NCI-H2029 treated with DMSO at 0.1 percent for 48 hours (cell line): Measurements from ENCODE around the gene PCDHB15.

Source experiments
- DNase-seq: peaks from one replicate; lab custom pipeline; 2025; lab: John Stamatoyannopoulos, UW

Gene PCDHB15

DNA sequence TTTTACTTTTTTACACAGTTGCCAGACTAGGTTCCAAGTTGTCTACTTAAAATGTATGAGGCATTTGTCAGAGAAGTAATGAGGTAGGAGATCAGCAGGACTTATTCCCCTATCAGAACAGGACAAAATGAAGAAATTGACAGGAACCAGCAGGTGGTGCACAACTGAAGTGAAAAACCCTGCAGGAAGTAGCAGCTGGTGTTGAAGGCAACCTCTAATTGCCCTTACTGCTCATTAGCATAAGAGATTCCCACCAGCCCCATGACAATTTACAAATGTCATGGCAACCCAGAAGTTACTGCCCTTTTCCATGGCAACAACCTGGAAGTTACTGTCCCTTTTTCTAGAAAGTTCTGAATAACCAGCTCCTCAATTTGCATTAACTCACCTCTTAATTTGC is 5.4 kb downstream of the PCDHB15 start:
- DNase-seq = no peak

GRCh38 chr5:141258464-141258863 is 13.3 kb downstream of the PCDHB15 start:
- DNase-seq = no peak

- no peak for DNase-seq
These were observed 13.8 kb downstream of the PCDHB15 start for GRCh38 chr5:141258948-141259347.

DNA sequence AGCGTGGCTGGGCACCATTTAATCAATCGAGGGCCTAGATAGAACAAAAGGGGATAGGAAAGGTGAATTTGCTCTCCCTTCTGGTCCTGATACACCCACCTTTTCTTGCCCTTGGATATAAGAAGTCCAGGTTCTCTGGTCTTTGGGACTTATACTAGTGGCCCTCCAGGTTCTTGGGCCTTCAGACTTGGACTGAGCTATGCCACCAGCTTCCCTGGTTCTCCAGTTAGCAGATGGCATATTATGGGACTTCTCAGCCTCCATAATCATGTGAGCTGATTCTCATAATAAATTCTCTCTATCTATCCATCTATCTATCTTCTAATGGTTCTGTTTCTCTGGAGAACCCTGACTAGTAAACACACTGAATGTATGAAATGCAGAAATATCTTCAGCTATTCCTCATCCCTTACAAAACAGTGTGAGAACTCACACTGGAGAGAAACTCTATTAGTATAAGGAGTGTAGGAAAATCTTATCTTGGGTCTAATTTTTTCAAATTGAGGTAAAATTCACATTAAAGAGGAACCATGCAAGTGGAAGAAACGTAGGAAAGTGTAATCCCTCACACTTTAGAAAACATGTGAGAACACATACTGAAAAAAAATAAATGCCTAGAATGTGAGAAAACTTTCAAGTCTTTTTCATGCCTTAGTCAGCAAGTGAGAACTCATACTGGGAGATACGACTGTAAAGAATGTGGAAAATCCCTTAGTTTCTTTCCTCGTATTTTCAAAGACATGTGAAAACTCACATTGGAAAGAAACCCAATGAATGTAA is 15.5 kb downstream of the PCDHB15 start:
- DNase-seq = no peak

DNA sequence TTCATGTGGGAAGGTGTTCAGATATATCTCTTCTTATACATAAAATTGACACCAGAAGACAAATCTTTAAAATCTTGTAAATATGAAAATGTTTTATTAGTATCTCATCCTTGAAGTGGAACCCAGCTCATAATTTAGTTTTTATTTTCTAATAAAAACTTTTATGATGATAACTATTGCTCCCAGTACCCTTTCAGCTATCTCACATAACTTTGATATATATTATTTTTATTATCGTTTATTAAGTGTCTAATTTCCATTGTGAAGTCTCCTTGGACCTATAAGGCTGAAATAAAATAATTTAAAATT is 16.0 kb downstream of the PCDHB15 start:
- no peak for DNase-seq

DNA sequence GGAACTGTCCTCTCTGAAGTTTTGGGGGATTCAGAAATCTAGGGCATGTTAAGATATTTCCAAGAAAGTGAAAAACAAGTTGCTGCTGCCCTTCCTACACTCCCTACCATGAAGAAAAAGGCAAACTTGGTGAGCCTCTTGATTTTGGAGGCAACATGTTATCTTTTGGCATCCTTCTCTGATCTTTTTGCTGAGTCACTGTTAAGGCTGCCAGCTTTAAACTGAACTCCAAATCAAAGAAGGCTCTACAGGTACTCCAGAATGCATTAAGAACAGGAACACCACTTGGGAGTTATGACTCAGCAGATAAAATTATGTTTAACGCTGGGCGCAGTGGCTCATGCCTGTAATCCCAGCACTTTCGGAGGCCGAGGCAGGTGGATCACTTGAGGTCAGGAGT is 24.0 kb downstream of the PCDHB15 start:
- DNase-seq = no peak

- DNase-seq = no peak
These were observed 27.7 kb downstream of the PCDHB15 start for GRCh38 chr5:141272906-141273305.

DNA sequence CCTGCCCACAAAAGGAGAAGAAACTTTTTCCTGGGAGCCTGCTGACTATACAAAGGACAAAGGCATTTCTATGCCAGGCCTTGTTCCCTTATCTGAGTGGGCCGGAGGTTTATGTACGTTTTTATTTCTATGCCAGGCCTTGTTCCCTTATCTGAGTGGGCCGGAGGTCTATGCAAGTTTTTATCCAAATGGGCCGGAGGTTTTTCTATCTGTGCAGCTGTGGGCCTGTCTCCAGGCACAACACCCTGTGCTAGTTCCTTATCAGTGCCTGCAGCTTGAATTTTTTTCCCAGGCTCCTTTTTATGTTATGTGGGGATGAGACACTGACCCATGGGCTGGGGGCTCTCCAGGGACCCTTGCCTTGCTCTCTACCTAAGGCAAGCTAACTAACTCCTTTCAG is 53.2 kb downstream of the PCDHB15 start:
- DNase-seq = no peak
